ENCODE measurements around the gene EYS.
"Not testable (repeated sequence)": the region's sequence is repeated elsewhere in the genome, so short reads cannot be mapped to it uniquely, and the experiment has no call there.

EYS gene

DNA sequence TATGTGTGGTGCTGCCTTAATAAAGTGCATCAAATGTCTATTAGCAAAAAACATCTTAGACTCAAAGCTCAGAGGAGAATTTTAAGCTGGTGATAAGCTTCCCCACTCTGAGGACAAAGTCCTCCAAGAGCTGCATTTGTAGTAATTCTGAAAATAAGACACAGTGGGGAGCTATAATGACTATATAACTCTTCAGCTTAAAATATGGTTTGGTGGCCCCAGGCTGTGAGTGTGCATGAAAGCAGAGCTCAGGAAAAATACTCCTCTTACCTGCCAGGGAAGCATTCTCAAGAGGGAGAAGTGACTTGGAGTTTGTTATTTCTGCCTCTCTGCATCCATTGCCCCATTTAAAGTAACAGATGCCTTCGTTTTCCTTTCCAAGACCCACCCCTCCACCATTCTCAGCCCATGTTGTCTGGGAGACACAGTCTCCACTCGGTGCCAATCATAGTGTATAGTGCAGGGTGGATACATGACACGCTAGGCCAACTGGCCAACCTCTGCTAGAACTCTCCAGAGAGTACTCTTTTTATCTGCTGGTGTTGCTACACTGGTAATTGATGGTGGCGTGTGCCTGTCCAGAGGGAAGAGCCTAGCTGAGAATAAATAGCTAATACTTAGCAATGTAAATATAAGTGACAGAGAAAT lies 1842.2 kb downstream of the EYS start:
- no peak for ATAC-seq

DNA sequence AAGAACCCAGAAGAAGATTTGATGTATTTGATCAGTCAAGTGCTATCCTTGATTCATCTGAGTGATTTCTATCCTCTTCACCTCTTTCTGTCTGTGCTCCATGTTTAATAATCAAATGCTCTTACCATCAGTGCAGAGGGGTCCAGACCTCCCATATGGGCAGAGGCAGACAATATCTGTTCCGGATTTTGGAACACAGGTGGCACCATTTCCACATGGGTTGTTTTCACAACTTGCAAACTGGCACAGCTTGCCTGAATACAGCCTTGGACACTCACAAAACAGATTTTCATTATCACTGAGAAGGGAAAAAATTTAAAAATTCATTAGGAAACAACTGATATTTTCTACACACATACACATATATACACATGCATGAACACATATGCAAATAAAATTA lies 1843.0 kb downstream of the EYS start:
- ATAC-seq, result no peak

DNA sequence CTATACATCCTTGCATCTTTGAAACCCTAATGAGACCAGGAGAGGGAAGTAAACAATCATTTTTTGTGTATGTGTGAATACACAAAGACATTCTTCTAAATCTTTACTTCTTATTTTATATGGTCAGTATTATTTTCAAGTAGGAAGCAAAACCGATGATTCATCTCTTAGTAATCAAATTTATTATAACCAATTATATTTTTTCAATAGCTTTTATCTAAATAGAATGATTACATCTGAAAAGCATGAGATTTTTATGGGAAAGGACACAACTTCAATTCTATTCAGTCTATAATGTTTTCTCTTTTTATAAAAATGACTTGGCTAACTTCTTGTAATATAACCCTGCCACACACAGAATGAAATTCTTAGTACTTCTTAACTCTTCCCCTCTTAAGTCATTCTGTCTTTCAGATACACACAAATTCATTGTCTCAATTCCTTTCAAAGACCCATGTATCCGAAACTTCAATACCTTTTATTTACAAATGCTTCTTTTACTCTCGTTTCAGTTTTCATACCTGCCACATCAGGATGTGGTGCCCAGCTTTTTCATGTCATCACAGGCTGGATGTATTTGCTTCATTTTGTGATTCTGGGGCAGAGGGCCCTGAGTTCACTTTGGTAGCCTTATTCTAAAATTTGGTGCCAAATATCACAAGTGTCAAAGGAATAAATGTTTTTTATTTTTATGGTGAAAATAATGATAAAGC lies 1844.4 kb downstream of the EYS start:
- no peak for ATAC-seq

DNA sequence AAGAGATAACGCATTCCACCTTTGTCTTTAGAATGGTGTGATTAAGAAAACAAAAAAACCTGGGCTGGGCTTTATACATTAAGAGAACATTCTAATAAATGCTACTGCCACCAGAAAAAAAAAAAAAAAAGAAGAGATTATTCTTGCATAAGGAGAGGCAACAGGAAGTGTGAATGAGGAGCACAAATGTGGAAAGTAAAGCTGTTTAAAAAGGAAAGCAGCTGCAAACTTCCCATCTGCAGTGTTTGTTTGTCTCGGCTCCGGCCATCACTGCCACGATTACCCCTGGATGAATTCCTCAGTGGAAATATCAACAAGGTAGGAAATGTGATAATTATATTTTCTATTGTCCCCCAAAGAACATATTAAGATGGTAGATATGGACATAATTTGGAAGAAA lies 1847.5 kb downstream of the EYS start:
- ATAC-seq, result no peak

DNA sequence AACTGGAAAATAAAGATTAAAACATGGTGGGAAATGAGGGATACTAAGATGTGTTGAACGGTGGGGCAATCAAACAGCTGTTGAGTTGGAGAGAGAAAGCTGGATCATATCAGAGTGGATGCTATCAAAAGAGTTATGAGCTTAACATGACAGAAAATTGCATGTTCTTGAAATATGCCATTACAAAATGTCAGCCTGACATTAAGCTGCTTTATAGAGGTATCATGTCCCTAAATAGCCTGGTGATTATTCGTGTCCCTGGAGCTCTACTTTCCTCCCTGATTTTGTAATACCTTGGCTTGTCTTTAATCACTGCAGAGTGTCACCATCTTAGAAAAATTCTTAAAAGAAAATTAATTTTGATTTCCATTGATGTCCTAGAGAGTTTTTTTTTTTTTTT lies 1848.3 kb downstream of the EYS start:
- no peak for ATAC-seq

DNA sequence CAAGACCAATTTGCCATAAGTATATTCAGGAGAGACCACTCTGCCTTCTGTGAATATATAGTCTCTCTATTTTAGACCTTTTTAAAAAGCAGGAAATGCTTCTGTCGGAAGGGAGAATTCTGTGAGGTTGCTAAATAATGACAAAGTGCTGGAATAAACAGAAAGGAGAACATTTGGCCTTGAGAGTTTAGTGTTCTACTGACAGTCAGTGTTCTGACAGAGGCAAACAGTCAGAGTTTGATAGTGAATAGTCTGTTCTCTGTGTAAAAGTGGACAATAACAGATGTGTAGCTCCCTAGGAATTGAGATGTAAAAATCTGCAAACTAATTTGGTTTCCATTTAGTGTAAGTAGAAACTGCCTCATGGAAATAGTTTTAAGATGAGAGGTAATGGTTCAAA lies 1850.8 kb downstream of the EYS start:
- no peak for ATAC-seq

DNA sequence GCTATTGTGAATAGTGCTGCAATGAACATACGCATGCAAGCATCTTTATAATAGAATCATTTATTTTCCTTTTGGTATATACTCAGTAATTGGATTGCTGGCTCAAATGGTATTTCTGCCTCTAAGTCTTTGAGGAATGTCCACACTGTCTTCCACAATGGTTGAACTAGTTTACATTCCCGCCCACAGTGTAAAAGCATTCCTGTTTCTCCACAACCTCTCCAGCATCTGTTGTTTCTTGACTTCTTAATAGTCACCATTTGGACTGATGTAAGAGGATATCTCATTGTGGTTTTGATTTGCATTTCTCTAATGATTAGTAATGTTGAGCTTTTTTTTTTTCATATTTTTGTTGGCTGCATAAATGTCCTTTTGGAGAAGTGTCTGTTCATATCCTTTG lies 1862.7 kb downstream of the EYS start:
- ATAC-seq, result no peak

DNA sequence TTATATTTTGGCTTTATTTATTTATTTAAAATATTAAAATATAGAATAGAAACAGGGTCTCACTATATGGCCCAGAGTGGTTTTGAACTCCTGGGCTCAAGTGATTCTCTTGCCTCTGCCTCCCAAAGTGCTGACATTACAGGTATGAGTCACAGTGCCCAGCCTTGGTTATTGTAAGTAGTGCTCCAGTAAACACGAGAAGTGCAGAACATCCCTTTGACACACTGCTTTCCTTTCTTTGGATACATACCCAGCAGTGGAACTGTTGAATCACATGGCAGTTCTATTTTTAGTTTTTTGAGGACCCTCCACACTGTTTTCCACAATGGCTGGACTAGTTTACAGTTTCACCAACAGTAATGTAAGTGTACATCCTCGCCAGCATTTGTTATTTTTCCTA lies 1867.5 kb downstream of the EYS start:
- no peak for ATAC-seq

DNA sequence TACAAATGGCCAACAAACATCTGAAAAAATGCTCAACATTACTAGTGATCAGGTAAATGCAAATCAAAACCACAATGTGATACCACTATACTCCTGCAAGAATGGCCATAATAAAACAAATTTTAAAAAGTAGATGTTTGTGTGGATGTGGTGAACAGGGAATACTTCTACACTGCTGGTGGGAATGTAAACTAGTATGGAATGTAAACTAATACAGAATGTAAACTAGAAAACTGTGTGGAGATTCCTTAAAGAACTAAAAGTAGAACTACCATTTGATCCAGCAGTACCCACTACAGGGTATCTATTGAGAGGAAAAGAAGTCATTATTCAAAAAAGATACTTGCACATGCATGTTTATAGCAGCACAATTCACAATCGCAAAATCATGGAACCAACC lies 1878.3 kb downstream of the EYS start:
- not testable (repeated sequence) for ATAC-seq

DNA sequence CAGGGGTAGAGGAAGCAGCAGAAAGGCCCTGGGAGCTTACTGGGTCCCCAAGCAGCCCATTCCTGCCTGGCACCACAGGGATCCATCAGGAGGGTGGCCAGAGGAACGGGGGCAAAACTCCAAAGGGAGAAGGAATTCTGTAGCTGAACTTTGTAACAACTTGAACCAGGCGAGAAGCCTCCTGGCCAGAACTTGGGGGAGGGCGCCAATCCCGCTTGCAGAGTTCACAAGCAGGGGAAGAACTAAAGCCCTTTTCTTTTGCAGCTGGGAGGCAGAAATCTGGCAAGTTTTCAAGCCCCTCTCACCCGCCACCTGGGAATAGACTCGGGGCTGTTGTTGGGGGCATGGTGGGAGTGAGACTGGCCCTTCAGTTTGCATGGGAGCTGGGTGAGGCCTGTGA lies 1882.3 kb downstream of the EYS start:
- ATAC-seq, result no peak

DNA sequence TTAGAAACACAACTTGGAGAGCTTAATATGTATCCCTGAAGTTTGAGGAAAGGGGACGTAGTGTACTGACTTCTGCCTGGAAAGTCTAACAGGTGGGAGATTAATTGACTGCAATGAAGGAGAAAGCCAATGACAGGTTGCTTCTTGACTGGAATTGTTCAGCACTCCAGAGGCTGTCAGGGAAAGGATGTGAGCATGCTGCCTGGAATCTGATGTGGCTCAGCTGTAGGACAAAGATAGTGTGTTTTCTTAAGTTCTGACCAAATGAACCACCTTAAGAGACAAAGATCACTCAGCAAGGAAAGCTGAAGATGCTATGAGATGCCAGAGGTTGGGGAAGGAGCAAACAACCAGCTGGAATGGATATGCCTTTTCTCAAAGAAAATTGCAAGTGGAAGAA lies 1885.6 kb downstream of the EYS start:
- no peak for ATAC-seq

DNA sequence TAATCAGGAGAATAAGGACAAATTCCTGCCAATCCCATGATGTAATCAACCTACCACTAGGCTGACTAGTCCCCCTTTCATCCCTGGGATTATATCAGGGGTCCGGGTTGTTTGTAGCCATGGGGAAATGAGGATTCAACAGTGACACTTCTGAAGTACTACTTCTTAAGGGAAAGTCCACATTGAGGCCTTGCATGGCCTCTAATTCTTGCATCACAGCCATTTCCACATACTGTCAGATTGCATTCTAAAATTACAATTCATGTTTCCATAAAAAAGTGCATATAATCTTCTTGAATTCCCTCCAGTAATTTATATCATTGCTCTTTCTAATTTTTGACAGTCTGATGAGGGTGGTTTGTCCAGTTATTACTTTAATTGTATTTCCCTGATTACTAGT lies 1887.2 kb downstream of the EYS start:
- no peak for ATAC-seq

DNA sequence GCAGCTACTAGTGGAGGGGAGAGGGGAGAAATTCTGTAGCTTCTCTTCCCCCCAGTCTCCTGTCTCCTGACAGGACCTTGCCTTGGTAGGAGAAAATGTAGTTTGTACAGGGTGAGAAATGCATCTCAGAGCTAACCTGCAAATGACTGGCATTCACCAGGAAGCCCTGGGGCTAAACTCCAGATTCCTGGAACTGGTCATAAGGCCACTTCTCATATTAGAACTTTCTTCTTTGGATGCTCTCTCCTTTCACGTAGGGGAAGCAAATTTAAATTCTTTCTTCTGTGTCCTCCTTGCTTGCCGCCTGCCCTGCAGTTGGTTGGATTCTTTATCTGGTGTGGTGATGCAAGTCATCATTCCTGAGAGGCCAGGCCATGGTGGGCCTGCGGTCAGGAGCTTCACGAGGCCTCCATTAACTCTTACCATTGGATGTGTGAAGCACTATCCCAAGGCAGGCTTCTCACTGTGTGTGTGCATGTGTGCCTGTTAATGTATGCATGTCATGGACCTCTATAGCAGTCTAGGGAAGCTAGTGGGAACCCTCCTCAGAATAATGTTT lies 1889.5 kb downstream of the EYS start:
- ATAC-seq, result no peak

DNA sequence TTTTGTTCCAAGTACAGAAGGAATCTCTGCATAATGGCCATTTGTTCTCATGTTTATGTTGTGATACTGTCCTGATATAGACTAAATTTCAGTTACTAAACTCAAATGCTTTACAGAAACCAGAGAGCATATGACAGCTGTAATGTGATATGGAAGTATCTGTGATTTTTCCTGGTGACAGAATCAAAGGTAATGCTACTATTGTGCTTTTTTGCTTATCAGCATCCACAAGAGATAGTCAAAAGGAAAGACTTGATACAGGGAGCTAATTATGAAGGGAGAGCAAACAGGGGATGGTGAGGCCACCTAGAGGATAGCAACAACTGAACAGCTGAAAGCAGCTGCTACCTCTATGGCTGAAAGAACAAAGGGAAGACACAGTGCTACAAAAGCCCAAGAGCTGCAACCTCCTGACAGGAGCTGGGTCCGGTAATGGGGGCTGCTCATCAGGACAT lies 1890.0 kb downstream of the EYS start:
- no peak for ATAC-seq

DNA sequence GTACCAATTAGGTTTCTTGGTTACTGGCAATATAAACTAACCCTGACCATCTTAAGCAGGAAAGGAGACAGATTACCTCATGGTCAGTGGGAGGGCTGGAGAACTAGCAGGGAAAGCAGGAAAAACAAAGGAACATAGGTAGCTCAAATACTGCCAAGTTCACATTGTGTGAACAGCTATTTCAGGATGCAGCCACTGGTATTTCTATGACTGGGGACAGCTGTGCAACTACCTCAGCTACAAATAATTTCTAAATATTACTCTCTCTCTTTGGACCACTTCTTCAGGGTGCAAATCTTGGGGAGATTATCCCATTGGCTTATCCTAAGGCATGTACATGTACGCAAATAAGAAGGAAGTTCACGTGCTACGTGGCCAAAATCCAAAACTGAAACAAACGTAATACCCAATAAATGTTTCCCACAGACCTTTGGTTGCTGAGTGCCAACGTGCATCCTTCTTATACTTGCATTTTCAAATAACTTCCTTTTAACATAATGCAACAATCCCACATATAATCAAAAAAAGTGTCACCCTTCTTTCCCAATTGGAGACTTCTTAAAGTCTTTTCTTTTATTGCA lies 1890.5 kb downstream of the EYS start:
- ATAC-seq, result no peak

DNA sequence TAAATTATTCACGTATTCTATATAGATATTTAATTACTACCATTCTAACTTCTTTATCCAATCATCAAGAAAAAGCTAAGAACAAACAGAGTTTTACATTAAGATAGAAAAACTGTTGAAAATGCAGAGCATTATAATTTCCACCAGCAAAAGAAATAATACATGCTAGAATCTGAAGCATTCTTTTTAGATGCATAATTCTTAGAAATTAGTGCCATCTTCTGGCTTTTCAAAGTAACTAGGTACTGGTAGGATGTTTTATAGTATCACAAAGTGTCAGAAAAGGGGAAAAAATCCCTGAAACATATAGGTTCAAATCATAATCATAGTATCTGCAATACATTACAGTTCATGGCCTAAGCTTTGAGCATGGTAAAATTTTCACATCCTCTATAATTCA lies 1892.6 kb downstream of the EYS start:
- ATAC-seq, result no peak

DNA sequence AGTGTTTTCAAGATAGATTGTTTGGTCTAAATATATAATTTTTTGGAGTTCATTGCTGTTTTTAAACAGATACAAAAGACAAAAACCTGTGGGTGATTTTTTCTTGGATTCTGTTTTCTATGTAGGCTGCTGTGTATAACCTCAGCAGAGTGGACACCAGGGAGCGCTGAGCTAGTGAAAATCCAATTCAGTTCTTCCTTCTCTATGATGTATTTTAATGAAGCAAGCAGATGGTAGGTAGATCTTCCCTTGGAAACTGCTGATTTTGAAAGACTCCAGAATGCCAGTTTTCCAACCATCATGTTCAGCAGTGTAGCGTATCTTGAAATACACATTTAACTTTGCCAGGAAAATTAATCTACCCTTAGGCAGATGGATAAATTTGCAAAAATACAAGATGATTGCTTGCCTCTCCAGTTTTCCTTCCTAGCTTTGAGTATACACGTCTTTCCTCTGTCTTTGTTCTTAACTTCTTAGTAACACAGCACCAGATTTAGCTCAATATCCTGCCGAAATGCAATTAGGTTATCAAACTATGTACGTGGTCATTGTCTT lies 1893.4 kb downstream of the EYS start:
- ATAC-seq, result no peak

DNA sequence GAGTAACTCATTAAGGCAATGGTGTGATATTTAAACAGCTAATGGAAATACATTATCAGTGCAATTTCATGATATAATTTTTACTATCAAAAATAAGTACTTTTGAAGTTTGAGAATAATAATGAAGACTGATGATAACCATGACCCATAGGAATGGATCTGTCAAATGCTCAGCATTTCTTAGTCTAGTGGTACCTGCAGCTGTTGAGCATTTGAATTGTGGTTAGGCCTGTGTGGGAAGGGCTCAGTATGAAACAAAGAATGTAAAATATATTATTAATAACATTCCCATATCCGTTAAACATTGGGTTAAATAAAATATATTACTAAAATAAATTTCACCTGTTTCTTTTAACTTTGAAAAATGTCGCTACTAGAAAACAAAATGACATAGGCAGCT lies 1898.5 kb downstream of the EYS start:
- no peak for ATAC-seq

DNA sequence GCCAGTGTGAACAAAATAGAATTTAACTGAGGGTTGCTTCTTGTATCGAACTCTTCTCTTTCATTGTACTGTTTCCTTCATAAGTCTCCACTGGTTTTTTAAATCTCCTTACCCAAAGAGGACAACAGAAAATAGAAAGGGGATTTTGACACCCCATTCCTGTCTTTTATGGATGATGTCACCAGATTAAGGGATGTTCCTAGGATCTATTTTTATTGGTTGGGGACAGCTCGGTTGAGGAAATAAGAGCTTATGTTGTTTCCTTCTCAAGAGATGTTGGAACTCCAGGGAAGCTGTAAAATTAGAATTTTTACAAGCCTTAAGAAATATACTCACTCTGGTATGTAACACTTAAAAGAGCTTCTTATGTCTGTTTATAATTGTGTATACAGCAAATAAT lies 1900.0 kb downstream of the EYS start:
- ATAC-seq, result no peak

DNA sequence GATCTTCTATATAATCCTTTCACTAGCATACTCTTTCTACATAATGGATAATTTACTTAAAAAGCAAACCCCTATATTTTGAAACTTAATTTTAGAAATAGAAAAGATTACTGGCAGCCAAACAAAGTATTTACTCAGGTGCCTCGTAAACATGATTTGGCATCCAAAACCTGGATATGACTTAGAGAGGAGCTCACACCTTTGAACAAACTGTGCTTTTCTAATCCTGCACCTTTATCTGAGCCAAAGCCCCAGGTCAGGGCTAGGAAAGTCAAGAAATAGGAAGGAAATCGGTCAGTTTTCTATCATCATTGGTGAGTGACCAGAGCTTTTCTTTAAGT lies 1900.5 kb downstream of the EYS start:
- ATAC-seq, result no peak

DNA sequence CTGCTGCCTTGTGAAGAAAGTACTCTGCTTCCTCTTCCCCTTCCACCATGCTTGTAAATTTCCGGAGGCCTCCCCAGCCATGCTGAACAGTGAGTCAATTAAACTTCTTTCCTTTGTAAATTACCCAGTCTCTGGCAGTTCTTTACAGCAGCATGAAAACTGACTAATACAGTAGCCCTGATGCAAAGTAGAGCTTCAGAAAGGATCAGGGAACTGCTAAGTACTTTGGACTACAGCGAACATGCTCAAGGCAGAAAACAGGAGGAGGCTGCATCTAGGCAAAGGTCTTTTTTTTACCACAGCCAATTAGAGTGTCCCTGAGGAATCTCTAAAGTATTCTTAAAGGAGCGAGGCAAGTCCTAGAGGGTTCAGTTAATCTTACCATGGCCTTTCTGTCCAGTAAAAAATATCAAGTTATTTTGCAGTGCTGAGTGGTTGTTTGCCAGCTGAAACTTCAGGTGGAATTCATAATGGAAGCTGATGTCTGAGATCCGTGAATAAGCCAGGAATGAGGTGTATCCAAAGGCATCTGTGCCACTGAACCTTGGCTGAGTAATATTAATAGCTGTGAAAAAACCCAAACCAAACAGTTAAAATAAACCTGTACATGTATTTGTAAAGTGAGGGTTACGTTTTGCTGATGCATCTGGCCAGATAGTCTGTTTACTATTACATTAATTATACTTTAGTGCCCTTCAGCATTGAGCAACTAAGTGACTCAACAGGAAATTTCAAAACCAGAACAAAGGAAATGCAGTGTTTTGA lies 1901.0 kb downstream of the EYS start:
- ATAC-seq, result no peak

DNA sequence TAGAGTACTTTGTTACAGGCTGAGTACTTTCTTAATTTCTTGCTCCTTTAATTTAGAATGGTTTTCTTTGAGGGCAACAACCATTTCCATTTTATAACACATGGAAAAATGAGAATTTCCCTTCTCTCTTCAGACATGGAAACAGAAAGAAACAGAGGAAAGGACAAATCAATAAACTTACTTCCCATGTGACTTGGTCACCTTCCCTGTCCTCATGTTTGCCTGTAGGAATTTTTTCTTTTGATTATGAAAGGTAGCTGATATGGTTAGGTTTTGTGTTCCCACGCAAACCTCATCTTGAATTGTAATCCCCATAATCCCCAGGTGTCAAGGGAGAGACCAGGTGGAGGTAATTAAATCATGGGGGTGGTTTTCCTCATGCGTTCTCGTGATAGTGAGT lies 1901.7 kb downstream of the EYS start:
- no peak for ATAC-seq

DNA sequence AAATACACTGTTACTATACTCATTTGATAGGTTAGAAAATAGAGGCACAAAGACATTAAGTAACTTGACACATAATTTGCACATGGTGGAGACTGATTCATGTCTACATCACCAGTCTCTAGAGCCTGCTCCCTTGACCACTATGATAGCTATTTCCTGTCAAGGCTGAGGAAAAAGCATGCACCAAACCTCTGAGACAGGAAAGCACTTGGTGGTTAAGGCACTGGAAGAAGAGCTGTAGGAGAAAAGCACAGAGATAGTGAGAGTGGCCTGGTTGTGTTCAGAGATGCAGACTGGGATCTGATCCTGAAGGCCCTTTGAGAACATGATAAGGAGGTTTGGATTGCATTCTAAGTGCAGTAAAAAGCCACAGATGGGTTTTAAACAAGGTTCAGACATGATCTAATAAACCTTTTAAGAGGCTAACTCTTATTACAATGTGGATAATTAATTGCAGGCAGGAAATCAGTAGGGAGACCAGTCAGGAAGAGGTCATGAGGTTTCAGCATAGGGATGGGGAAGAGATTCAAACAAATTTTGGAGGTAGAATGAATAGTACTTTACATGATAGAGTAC lies 1902.6 kb downstream of the EYS start:
- ATAC-seq, result no peak
